ENCODE data around the gene MACROD2.
A peak's percentile ranks its signal among the peaks of the same experiment; 100 is the strongest.

The MACROD2 gene

DNA sequence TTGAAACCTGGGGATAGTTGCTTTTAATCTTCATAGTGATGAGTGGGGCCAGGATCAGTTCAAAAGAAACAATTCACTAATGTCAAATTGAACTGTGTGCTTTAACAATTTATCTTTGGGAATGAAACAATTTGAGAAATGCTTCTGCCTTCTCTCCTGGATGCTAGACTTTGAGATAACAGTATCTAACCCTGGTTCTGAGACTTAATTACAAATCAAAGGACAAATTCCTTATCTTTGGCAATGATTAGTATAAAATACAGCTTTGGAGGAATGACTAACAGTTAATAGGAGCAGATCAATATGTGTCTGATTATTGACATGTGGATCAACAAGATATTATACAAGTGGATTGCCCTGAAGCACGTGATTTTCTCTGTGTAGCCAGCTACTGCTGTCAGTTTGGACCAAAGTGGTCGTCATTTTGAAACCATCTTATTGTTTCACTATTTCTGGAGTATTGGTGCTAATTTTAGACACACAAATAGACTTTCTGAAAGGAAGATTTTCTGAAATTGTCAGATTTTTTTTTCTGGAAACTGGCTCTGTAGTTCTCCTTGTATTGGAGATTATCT lies 348.3 kb downstream of the MACROD2 start:
- no peak for DNase-seq

GRCh38 chr20:14344746-14345145 lies 349.4 kb downstream of the MACROD2 start:
- DNase-seq = peak; percentile 16

- no peak for DNase-seq
These were observed 360.5 kb downstream of the MACROD2 start for GRCh38 chr20:14355791-14356190.

DNA sequence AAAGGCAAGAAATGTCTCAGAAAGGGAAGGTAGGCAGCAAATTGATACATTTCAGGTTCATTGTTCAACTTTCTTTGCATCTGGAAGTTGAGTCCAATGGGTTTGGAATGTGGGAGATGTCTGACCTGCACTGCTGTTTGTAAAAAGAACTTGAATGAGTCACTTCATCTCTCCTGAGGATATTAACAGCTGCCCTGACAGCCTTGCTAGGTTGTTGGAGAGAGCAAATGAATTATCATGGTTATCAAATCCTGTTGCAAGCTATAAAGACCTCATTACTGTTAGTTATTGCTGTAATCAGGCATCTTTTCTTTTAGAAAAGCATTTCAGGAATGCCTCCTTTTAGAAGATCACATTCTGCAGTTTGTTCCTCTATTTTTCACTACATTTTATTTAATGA lies 365.1 kb downstream of the MACROD2 start:
- DNase-seq = no peak

- DNase-seq = no peak
These were observed 366.4 kb downstream of the MACROD2 start for GRCh38 chr20:14361509-14362345.

DNA sequence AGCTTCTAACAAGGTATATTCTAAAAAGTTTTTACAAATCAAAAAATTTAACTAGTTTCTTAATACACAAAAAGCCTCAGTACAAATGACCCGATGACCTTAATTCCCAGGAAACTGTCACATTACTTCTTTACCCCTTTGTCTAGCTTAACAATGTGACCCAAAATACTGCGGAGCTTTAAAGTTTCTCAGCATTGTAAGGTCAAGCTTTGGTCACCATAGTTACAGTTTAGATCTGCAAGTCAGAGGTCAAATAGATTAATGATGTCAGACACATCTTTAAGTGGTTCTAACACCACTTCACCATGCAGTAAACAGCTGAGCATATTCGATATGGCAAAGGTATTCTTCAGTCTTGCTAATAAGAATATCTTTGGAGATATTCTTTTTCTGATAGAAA lies 378.9 kb downstream of the MACROD2 start:
- peak; percentile 30 for DNase-seq

DNA sequence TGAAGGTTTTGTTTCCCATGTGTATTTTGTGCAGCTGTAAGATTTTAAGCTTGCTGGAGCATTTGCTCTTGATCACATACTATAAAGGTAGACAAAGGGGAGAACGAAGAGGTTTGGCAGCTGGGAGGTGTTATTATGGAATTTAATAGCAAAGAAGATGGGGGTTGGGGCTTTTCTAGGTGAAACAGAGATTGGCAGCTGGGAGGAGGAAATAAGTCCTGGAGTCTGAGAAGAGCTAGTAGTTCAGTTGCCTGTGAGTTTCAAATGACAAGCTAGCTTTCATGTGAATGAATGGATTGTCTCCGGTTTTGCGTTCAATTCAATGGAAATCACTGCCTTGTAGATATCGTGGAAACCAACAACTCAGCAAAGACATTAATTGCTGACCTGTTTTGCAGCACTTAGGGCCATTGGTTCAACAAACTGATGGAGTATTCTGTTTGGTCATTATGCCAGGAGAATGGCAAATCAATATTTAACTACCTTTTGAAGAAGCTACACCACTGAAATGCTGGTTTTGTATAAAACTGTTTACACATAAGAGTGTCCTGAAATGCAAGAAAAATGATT lies 380.2 kb downstream of the MACROD2 start:
- DNase-seq = peak; percentile 97

DNA sequence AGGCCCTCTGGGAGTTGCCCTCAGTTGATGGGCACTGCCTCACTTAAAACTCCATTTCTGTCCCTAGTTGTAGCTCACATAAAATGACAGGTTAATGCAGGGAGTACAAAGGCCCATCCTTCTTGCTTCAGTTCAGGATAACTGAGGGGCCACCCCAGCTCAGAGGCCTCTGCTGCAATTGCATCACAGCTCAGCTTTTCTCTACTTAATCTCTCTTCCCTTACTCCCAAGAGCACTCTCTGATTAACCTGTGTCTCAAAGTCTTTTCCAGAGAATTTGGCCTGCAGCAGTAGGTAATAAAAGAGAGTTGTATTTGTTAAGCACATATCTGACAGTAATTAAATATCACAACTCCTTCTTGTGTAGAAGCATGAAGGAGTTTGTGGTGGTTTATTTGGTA lies 383.0 kb downstream of the MACROD2 start:
- DNase-seq = no peak

DNA sequence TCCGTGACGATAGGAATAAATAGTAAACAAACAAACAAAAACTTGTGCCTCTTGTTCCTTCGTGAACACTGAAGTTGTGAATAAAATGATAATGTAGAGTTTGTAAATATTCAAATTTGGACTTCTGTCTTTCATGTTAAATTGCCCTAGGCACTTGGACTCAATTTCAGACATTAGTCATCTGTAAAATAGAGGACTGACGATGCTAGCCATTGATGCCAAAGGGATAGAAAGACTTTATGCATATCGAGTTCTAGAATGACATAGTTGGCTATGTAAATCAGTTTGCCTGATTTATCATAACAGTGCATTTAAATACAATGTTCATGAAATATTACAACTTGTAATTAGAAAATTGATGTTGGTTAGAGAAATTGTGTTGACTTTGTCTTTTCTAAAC lies 388.0 kb downstream of the MACROD2 start:
- DNase-seq = no peak

GRCh38 chr20:14384416-14385175 lies 389.3 kb downstream of the MACROD2 start:
- DNase-seq = no peak

- DNase-seq = no peak
These were observed 389.9 kb downstream of the MACROD2 start for GRCh38 chr20:14385176-14385740.

DNA sequence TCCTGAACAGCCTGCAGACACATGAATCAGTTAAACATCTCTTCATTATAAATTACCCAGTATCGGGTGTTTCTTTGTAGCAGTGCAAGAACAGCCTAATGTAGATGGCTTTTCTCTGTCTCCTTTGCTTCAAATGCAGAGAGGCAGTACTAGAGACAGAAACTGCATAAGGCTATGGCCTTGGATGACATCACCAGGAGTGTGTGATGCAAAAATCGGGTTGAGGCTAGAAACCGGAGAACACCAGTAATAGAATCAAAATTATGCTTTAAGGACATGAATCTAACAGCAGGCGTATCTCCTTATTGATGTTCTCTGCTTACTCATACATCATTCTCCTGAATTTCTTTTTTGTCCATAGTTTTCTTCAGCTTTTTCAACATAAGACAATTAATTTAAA lies 391.4 kb downstream of the MACROD2 start:
- no peak for DNase-seq

GRCh38 chr20:14401479-14402138 lies 406.3 kb downstream of the MACROD2 start:
- peak; percentile 95 for DNase-seq

- no peak for DNase-seq
These were observed 409.2 kb downstream of the MACROD2 start for GRCh38 chr20:14404515-14404914.

DNA sequence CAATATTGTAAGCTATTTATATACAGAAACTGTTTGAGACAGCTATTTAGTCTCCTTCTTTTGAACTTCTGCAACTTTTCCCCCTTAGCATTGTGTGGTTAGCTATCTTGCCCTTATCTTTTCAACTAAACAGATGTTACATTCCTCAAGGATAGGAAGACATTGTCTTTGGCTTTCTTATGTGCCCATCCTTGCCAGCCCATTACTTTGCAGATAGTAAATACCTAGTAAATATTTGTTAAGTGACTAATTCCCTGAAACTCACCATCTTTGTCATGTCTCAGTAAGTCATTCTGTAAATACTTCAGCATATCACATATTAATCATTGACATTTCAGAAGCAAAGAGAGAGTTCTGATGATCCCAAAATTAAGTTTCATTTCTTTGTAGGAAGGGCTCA lies 411.2 kb downstream of the MACROD2 start:
- no peak for DNase-seq

DNA sequence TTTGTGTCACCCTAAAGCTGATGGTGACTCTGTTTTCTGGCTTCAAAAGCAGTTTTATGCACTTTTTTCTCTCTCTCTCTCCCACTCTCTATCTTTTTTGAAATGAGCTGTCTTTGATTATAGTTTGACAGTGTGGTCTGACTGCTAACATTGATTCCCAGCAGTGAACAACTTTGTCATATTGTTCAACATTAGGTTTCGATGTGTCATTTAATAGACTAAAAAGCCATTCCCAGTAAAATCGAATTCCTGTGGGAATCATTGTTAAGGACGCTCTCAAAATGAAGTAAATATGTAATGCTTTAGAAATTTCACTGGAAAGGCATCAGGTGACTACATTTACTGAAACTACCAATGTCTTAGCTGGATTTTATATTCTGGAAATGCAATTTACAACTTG lies 412.0 kb downstream of the MACROD2 start:
- no peak for DNase-seq

DNA sequence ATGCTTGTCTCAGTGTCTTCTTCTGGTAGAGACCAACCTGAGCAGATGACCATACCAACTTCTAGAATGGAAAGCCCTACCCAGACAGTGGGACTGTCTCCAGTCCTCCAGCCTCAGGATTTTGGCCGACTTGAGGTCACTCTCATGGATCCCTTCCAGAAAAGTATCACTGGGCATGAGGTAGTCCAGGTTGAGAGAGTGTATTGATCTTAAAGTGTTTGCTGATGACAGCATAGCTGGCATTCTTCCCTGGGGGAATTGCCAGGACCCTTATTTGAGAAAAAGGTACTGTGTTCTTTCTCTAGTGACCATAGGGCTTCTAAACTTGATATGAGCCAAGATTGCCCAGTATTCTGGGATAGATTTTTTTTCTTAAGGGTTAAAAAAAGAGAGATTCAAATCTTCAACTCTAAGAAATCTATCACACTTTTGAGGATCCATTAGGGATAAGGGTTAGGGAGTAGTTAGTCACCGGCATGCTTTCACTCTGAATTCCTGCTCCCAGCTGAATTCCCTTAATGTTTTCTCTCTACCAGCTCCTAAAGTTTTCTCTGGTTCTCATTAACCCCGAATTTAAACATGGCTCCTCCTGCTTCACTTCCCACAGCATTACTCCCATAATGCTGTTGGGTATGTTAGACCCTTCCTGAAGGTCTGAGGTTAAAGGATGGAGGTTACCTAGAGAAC lies 415.7 kb downstream of the MACROD2 start:
- DNase-seq = no peak

GRCh38 chr20:14412065-14412681 lies 416.9 kb downstream of the MACROD2 start:
- no peak for DNase-seq

- no peak for DNase-seq
These were observed 418.5 kb downstream of the MACROD2 start for GRCh38 chr20:14413835-14414234.

DNA sequence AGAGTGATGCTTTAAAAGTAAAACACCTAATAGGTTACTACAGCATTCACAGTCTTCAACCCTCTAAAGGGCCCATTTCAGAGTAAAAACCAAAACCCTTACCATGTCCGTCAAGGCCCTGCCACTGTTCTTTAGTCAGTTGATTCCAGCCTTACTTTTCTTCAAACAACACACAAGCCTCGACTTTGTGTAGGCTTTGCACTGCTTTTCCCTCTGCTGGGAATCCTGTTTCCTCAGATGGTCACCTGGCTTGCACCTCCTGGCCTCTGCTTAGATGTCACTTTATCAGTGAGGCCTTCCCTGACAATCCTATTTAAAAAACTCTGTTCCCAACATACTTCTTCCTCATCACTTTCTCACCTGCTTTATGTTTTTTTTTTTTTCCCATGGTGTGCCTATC lies 419.2 kb downstream of the MACROD2 start:
- DNase-seq = no peak

DNA sequence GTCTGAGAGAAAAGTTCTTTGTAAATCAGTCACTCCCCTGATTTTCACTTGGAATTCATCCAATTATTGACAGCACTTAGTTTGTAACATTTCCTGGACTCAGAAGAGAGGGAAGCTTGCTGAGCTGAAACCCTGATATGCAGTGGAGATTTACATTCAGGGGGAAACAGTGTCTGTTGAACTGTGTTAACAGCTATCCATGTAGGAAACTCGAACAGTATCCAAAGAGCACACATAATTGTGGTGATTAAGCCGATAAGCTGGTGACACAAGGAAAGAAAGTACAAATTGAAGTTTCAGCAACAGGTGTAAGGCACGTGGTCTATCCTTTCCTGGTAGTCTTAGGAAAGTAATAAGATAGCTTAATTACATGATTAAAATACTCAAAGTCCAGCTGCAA lies 420.2 kb downstream of the MACROD2 start:
- peak; percentile 72 for DNase-seq

DNA sequence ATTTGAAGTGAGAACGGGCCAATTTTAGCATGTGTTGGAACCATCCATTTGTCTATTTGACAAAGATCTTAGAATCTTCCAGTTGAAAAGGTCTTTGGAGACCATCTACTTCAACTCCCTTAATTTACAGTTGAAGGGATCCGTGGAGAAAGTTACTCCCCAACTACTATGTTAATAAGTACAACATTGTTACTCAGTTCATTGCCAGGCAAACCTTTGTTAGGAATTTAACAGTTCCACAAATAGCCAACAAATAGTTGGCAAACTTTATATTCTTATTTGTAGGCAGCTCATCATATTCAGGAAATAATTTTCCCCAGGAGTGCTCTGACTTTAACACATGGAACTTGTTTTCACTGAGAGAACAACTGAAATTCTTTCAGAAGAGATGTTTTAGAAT lies 423.1 kb downstream of the MACROD2 start:
- DNase-seq = no peak

Measured in NCI-H748 treated with DMSO at 0.1 percent for 48 hours (cell line).